Loucy (cell line): ENCODE data around the gene KIF23.

ENCODE experiments used
- EZH2phosphoT487 ChIP-seq: fragments of 200-600 bp; IDR thresholded peaks from 2 replicates; pipeline ENCODE4 v1.6.1; 2018; ENCODE audit warnings: antibody characterized with exemption, mild to moderate bottlenecking, moderate library complexity, borderline replicate concordance
- TF ChIP-seq, protein P1 (sequence below): fragments of 200-600 bp; sonication (generic); conservative IDR thresholded peaks from 2 replicates; pipeline ENCODE4 v1.5.1; 2014; ENCODE audit warnings: mild to moderate bottlenecking, antibody characterized with exemption, low read length

DNA sequence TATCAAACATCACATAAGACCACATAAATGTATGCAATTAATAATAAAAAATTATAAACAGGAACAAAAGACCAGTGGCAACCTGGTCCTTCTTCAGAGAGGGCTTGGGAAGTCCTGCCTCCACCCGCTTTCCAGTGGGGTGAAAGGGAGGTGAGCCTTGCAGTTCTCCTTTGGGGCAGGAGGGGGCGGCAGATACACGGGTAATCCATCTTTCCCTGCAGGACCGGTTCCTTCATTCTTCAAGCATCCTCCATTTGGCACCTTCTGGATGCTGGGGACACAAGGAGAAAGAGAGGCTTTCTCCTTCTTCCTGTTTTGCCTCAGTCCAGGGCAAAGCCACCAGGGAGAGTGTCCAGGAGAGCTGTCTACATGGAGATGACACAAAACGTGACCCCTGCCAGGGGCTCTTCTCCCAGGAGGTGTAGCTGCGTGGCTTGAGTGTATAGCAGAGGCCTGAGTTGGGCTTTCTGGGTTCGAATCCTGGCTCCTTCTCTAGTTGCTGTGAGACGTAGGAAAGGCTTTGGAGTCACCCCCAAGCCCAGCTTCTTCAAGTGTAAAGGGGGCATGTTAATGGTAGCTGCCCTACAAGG lies 61.7 kb downstream of the KIF23 start:
- TF ChIP-seq, protein P1, sequence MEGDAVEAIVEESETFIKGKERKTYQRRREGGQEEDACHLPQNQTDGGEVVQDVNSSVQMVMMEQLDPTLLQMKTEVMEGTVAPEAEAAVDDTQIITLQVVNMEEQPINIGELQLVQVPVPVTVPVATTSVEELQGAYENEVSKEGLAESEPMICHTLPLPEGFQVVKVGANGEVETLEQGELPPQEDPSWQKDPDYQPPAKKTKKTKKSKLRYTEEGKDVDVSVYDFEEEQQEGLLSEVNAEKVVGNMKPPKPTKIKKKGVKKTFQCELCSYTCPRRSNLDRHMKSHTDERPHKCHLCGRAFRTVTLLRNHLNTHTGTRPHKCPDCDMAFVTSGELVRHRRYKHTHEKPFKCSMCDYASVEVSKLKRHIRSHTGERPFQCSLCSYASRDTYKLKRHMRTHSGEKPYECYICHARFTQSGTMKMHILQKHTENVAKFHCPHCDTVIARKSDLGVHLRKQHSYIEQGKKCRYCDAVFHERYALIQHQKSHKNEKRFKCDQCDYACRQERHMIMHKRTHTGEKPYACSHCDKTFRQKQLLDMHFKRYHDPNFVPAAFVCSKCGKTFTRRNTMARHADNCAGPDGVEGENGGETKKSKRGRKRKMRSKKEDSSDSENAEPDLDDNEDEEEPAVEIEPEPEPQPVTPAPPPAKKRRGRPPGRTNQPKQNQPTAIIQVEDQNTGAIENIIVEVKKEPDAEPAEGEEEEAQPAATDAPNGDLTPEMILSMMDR: peak; percentile 83
- TF ChIP-seq EZH2phosphoT487: no peak
